Skeletal muscle cell (primary cell): ENCODE measurements around the gene NFKBIZ.
"Not testable (repeated sequence)": the region's sequence is repeated elsewhere in the genome, so short reads cannot be mapped to it uniquely, and the experiment has no call there.

Experiments
- DNase-seq: peaks from one replicate; pipeline ENCODE4 v3.0.0-alpha.2; 2010; ENCODE audit warnings: low read depth
- H3K4me3 ChIP-seq: 2 replicates; pipeline ENCODE4 v1.5.1; 2011; ENCODE audit warnings: low read depth, mild to moderate bottlenecking, control low read depth, low read length, moderate library complexity

The NFKBIZ gene

GRCh38 chr3:101847328-101847727 is 2.0 kb upstream of the NFKBIZ start:
- no peak for DNase-seq
- no peak overlapping the region for H3K4me3 ChIP-seq

- DNase-seq: no peak
- no peak overlapping the region for H3K4me3 ChIP-seq
Measured at GRCh38 chr3:101848326-101848725, 988 bp upstream of the NFKBIZ start.

GRCh38 chr3:101849714-101850245 is 466 bp downstream of the NFKBIZ start:
- no peak for DNase-seq

GRCh38 chr3:101850246-101851051 is 1.1 kb downstream of the NFKBIZ start:
- DNase-seq: peak; percentile 56

More at GRCh38 chr3:101849714-101850245, 466 bp downstream of the NFKBIZ start:
- H3K4me3 ChIP-seq: peak overlapping the region; percentile 93

GRCh38 chr3:101851072-101851770 is 1.9 kb downstream of the NFKBIZ start:
- no peak for DNase-seq

More at GRCh38 chr3:101850246-101851051, 1.1 kb downstream of the NFKBIZ start:
- H3K4me3 ChIP-seq: peak overlapping the region; percentile 93

GRCh38 chr3:101851850-101852714 is 2.8 kb downstream of the NFKBIZ start:
- peak overlapping the region; percentile 93 for H3K4me3 ChIP-seq
- DNase-seq: no peak

More at GRCh38 chr3:101851072-101851770, 1.9 kb downstream of the NFKBIZ start:
- H3K4me3 ChIP-seq: peak overlapping the region; percentile 93

GRCh38 chr3:101852983-101853840 is 3.9 kb downstream of the NFKBIZ start:
- no peak overlapping the region for H3K4me3 ChIP-seq
- DNase-seq: no peak

GRCh38 chr3:101853982-101854381 is 4.7 kb downstream of the NFKBIZ start:
- no peak overlapping the region for H3K4me3 ChIP-seq
- DNase-seq: no peak

GRCh38 chr3:101854608-101855304 is 5.4 kb downstream of the NFKBIZ start:
- DNase-seq: no peak

GRCh38 chr3:101857301-101857741 is 8.0 kb downstream of the NFKBIZ start:
- no peak for DNase-seq
- no peak overlapping the region for H3K4me3 ChIP-seq

More at GRCh38 chr3:101854608-101855304, 5.4 kb downstream of the NFKBIZ start:
- no peak overlapping the region for H3K4me3 ChIP-seq

GRCh38 chr3:101858464-101859030 is 9.2 kb downstream of the NFKBIZ start:
- no peak for DNase-seq
- H3K4me3 ChIP-seq: no peak overlapping the region

- no peak overlapping the region for H3K4me3 ChIP-seq
- DNase-seq: no peak
Measured at GRCh38 chr3:101859882-101860448, 10.7 kb downstream of the NFKBIZ start.

GRCh38 chr3:101861212-101861788 is 12.0 kb downstream of the NFKBIZ start:
- DNase-seq: no peak
- no peak overlapping the region for H3K4me3 ChIP-seq

GRCh38 chr3:101861789-101862415 is 12.6 kb downstream of the NFKBIZ start:
- no peak for DNase-seq

GRCh38 chr3:101862416-101863165 is 13.3 kb downstream of the NFKBIZ start:
- DNase-seq: no peak
- H3K4me3 ChIP-seq: no peak overlapping the region

More at GRCh38 chr3:101861789-101862415, 12.6 kb downstream of the NFKBIZ start:
- no peak overlapping the region for H3K4me3 ChIP-seq

GRCh38 chr3:101864926-101865325 is 15.6 kb downstream of the NFKBIZ start:
- not testable (repeated sequence) for DNase-seq, H3K4me3 ChIP-seq
